OCI-LY1 (cell line): ENCODE results near the gene ZSWIM4.
A peak's percentile ranks its signal among the peaks of the same experiment; 100 is the strongest.

Experiments
- H2AFZ ChIP-seq: fragments of 200-600 bp; sonication (generic), shearing (Covaris generic); 2 replicates; pipeline ENCODE4 v1.6.0; 2014; ENCODE audit warnings: antibody characterized with exemption, mild to moderate bottlenecking, low read length
- H3F3A ChIP-seq: fragments of 200-600 bp; sonication (generic), shearing (Covaris generic); 2 replicates; pipeline ENCODE4 v1.6.0; 2014; ENCODE audit warnings: mild to moderate bottlenecking, antibody characterized with exemption, low read length, moderate library complexity; ENCODE audit not compliant: insufficient read depth
- H3K27ac ChIP-seq: fragments of 200-600 bp; sonication (generic); 2 replicates; pipeline ENCODE4 v1.5.1; 2014; ENCODE audit warnings: low read length, mixed run types, mild to moderate bottlenecking, low read depth; ENCODE audit not compliant: poor library complexity, severe bottlenecking
- H3K27me3 ChIP-seq: fragments of 200-600 bp; sonication (generic); 2 replicates; pipeline ENCODE4 v1.6.0; 2014; ENCODE audit warnings: antibody characterized with exemption, mild to moderate bottlenecking, low read length, moderate library complexity; ENCODE audit not compliant: insufficient read depth
- H3K36me3 ChIP-seq: fragments of 200-600 bp; sonication (generic); 2 replicates; pipeline ENCODE4 v1.6.1; 2014; ENCODE audit warnings: mild to moderate bottlenecking, antibody characterized with exemption, low read length, moderate library complexity, mixed read lengths; ENCODE audit not compliant: insufficient read depth
- H3K4me1 ChIP-seq: fragments of 200-600 bp; sonication (generic); 2 replicates; pipeline ENCODE4 v1.5.1; 2014; ENCODE audit warnings: mild to moderate bottlenecking, low read length, moderate library complexity; ENCODE audit not compliant: insufficient read depth, severe bottlenecking
- H3K4me2 ChIP-seq: fragments of 200-600 bp; sonication (generic), shearing (Covaris generic); 2 replicates; pipeline ENCODE4 v1.6.1; 2014; ENCODE audit warnings: low read length
- H3K4me3 ChIP-seq: fragments of 200-600 bp; sonication (generic); 2 replicates; pipeline ENCODE4 v1.5.1; 2014; ENCODE audit warnings: low read length, low read depth, mild to moderate bottlenecking, mixed read lengths; ENCODE audit not compliant: poor library complexity, severe bottlenecking
- H3K79me2 ChIP-seq: fragments of 200-600 bp; shearing (Covaris generic); 2 replicates; pipeline ENCODE4 v1.6.1; 2016; ENCODE audit warnings: mixed run types, low read length, mixed read lengths; ENCODE audit not compliant: insufficient read depth
- H3K9ac ChIP-seq: fragments of 200-600 bp; sonication (generic), shearing (Covaris generic); 2 replicates; pipeline ENCODE4 v1.6.1; 2014; ENCODE audit warnings: mild to moderate bottlenecking, low read length, mixed read lengths
- H3K9me2 ChIP-seq: fragments of 200-600 bp; sonication (generic), shearing (Covaris generic); 2 replicates; pipeline ENCODE4 v1.6.1; 2014; ENCODE audit warnings: low read depth, mild to moderate bottlenecking, low read length, mixed read lengths
- H3K9me3 ChIP-seq: fragments of 200-600 bp; shearing (Covaris generic); 2 replicates; pipeline ENCODE4 v1.6.1; 2014; ENCODE audit warnings: low read length, mixed read lengths
- H4K20me1 ChIP-seq: fragments of 200-600 bp; sonication (generic), shearing (Covaris generic); 2 replicates; pipeline ENCODE4 v1.6.0; 2016; ENCODE audit warnings: mild to moderate bottlenecking, low read length; ENCODE audit not compliant: insufficient read depth
- EZH2 ChIP-seq: fragments of 200-600 bp; sonication (generic), shearing (Covaris generic); IDR thresholded peaks from 2 replicates; pipeline ENCODE4 v1.8.0; 2017; ENCODE audit warnings: borderline replicate concordance, mixed run types, mild to moderate bottlenecking, antibody characterized with exemption, low read length, moderate library complexity, mixed read lengths
- TF ChIP-seq, protein P1 (sequence below): fragments of 200-600 bp; sonication (generic), shearing (Covaris generic); IDR thresholded peaks from 2 replicates; pipeline ENCODE4 v1.5.1; 2017; ENCODE audit warnings: mild to moderate bottlenecking, antibody characterized with exemption, low read length, moderate library complexity, mixed read lengths

Gene ZSWIM4

DNA sequence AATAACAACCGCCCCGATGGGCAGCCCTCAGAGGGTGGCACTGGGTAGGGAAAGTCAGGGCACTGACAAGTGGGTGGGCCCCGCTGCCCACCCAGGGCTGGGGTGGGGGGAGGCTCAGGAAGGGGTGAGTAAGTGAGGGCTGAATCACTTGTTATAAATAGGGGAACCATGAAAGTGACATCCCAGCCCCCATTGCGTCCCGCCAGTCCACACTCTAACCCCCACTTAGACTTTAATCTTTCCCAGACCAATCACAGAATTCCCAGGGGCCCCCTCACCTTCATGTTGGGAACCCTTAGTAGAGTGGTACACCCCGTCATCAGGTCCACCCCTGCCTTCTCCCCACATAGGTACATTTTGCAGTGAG, 44.7 kb downstream of the ZSWIM4 start:
- Histone ChIP-seq H3K9me3 (no peaks in the 10 kb centered on the region), H3K9me2 (no peaks in the 10 kb centered on the region), H3K4me3 (peak overlapping the region; percentile 48), H3K27me3 (no peaks in the 10 kb centered on the region), H3K4me1 (peaks cover 54% of the 10 kb centered on the region), H3K27ac (peak overlapping the region; percentile 89), H3F3A (no peaks in the 10 kb centered on the region), H3K36me3 (no peaks in the 10 kb centered on the region), H4K20me1 (no peaks in the 10 kb centered on the region), H3K4me2 (peak overlapping the region; percentile 72), H3K9ac (peak overlapping the region; percentile 27; the same call in 1 of the 2 replicates), H2AFZ (no peak overlapping the region), H3K79me2 (no peaks in the 10 kb centered on the region)
- TF ChIP-seq, protein P1, sequence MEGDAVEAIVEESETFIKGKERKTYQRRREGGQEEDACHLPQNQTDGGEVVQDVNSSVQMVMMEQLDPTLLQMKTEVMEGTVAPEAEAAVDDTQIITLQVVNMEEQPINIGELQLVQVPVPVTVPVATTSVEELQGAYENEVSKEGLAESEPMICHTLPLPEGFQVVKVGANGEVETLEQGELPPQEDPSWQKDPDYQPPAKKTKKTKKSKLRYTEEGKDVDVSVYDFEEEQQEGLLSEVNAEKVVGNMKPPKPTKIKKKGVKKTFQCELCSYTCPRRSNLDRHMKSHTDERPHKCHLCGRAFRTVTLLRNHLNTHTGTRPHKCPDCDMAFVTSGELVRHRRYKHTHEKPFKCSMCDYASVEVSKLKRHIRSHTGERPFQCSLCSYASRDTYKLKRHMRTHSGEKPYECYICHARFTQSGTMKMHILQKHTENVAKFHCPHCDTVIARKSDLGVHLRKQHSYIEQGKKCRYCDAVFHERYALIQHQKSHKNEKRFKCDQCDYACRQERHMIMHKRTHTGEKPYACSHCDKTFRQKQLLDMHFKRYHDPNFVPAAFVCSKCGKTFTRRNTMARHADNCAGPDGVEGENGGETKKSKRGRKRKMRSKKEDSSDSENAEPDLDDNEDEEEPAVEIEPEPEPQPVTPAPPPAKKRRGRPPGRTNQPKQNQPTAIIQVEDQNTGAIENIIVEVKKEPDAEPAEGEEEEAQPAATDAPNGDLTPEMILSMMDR: no peak
- no peak for TF ChIP-seq EZH2

DNA sequence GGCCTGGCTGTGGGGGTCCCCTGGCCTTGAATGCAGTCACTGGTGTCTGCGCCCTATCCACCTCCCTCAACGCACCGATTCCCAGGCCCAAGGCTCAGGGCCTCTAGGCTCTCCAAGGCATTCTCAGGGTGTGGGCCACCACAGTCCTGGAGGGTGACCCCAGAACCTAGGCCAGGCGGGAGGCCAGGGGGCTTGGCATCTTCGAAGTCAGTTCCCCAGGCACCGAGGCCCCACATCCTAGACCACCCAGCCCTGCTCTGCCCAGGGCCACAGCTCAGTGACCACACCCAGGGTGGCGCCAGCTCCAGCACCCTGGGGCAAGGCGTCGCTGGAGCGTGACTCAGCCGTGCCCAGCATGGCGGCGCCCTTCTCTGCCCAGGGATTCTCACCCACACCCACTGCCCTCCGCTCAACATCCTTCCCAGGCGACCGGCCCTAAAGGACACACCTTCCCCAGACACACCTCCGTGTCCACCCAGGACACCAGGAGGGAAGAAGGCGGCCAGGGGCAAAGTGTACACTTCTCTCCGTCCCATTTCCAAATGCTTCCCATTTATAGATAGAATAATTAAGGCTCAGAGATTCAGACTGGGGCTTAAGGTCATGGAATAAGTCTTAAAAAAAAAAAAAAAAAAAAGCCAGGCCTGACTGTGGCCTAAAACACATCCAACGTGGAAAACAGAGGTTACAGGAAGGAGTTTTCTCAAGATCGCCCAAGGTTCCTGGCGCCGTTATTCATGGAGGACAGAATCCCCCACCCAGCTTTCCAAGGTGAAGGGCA, 45.3 kb downstream of the ZSWIM4 start:
- Histone ChIP-seq H3F3A (no peaks in the 10 kb centered on the region), H3K9me3 (no peaks in the 10 kb centered on the region), H3K36me3 (no peaks in the 10 kb centered on the region), H3K9me2 (no peaks in the 10 kb centered on the region), H3K9ac (no peak overlapping the region; the same call in 1 of the 2 replicates), H3K4me2 (no peak overlapping the region; the same call in 1 of the 2 replicates), H4K20me1 (no peaks in the 10 kb centered on the region), H2AFZ (no peak overlapping the region), H3K27ac (no peak overlapping the region), H3K4me1 (peaks cover 53% of the 10 kb centered on the region), H3K27me3 (no peaks in the 10 kb centered on the region), H3K4me3 (no peak overlapping the region), H3K79me2 (no peaks in the 10 kb centered on the region)
- TF ChIP-seq EZH2: no peak
- TF ChIP-seq, protein P1: no peak

DNA sequence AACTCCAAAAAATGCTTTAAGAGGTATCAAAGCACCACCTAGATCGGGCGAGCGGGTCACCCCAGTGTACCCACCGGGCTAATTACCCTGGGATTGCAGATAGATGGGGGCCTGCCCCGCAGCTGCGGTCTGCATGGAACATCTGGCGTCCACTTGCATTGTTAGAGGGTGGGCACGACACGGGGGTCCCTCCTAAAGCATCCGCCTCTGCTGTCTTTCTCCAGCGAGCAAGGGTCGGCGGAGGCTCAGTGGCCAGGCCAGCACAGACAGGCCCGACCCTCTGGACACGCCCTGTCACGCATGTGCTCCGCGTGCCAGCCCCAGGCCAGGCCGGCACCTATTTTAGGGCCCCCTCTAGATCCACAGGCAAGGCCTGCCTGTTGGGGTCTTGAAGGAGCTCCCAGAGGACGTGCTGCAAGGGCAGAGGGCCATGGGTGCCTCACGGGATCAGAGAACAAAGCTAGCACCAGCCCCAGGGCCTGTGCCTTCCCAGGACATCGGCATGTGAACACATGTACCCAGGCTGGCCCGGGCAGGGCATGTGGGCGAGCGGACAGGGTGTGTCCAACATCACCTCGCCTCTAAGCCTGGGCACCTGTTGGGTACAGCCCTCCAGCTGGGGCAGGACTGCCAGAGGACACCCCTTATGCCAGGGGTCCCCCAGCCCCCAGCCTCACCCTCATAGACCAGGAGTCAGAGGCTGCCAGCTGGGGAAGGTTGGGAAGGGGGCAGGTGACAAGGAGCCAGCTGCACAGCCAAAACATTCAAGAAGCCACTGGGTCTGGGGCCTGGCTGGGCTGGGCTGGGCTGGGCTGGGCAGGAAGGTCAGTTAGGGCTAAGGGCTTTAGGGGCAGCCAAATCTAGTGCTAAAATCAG, 46.1 kb downstream of the ZSWIM4 start:
- no peak overlapping the region for H3K4me2 ChIP-seq

More for the DNA sequence above, 46.1 kb downstream of the ZSWIM4 start:
- TF ChIP-seq, protein P1: no peak
- TF ChIP-seq EZH2: no peak
- Histone ChIP-seq H3K9ac (no peak overlapping the region), H3K4me3 (no peak overlapping the region), H3K36me3 (no peaks in the 10 kb centered on the region), H2AFZ (no peak overlapping the region), H3K79me2 (no peaks in the 10 kb centered on the region), H3F3A (no peaks in the 10 kb centered on the region), H3K27me3 (no peaks in the 10 kb centered on the region), H4K20me1 (no peaks in the 10 kb centered on the region), H3K9me2 (no peaks in the 10 kb centered on the region), H3K9me3 (no peaks in the 10 kb centered on the region), H3K4me1 (peaks cover 51% of the 10 kb centered on the region), H3K27ac (no peak overlapping the region)
